K562 (cell line): Measurements from ENCODE around the gene UBAP2. TPM values are rescaled to one million over a fixed set of nuclear protein-coding genes. Genes with fewer than 3 reads are reported as not detected.

Experiments used
- ATAC-seq: fragments of 200-7000 bp; cut with Tn5 transposase; 3 replicates; pipeline ENCODE4 v1.9.1; 2020; ENCODE audit warnings: moderate library complexity
- BruUV-seq: library from RNA; stranded (reverse); fragments of 400-500 nt; replicated peaks from 2 replicates; lab custom pipeline; 2021; lab: Mats Ljungman, UMichigan
- CTCF ChIA-PET: fragments of 300-600 bp; formaldehyde crosslinking; extraction: SDS; loops from one replicate; lab custom pipeline; 2021; ENCODE audit warnings: low intra/inter-chr PET ratio; lab: Yijun Ruan, JAX
- POLR2A ChIA-PET: fragments of 300-600, 350-650 bp; sonication (Branson Sonifier 250); formaldehyde crosslinking; extraction: SDS; loops from one replicate; lab custom pipeline; 2021; ENCODE audit warnings: antibody characterized with exemption, inconsistent platforms; lab: Yijun Ruan, JAX
- DNase-seq, 4 experiments: peaks; one replicate each; pipeline versions ENCODE4 v3.0.0 to v3.0.0-alpha.2; 2011 to 2018; ENCODE audit warnings: low spot score in 3 of 4, mixed read lengths in 3 of 4; ENCODE audit errors: extremely low read depth in 1 of 4
- FAIRE-seq: peaks from 2 replicates; lab custom pipeline; 2011; peaks lifted over from hg19 to GRCh38; lab: Jason Lieb, UNC
- H2AFZ ChIP-seq: 2 replicates; pipeline ENCODE4 v1.6.0; 2011; ENCODE audit warnings: low read depth, low read length, control low read depth, inconsistent platforms
- H3K27ac ChIP-seq: fragments of 200-600 bp; 3 replicates; pipeline ENCODE4 v1.8.0; 2011; ENCODE audit warnings: low read depth, mild to moderate bottlenecking, control low read depth, inconsistent platforms, low read length, moderate library complexity, mixed read lengths; ENCODE audit errors: extremely low read depth
- H3K27me3 ChIP-seq, 2 experiments: fragments of 300-600 bp in 1 of 2; 2 replicates in 1 of 2; 3 replicates in 1 of 2; pipeline versions ENCODE4 v1.6.0 to v1.8.0; 2011; ENCODE audit warnings: inconsistent platforms in 2 of 2, low read length in 2 of 2, mild to moderate bottlenecking in 1 of 2, mixed read lengths in 1 of 2, moderate library complexity in 1 of 2; ENCODE audit not compliant: control insufficient read depth in 2 of 2, insufficient read depth in 2 of 2
- H3K36me3 ChIP-seq: fragments of 300-600 bp; 3 replicates; pipeline ENCODE4 v1.8.0; 2011; ENCODE audit warnings: mild to moderate bottlenecking, low read length, inconsistent platforms; ENCODE audit not compliant: control insufficient read depth, insufficient read depth
- H3K4me1 ChIP-seq, 2 experiments: fragments of 200-600 bp in 1 of 2; replicated peaks in 1 of 2; 2 replicates in 1 of 2; 3 replicates in 1 of 2; pipeline versions ENCODE4 v1.5.1 to v1.8.0; 2011; ENCODE audit warnings: inconsistent platforms in 2 of 2, low read length in 2 of 2, mild to moderate bottlenecking in 1 of 2, mixed read lengths in 1 of 2, moderate library complexity in 1 of 2; ENCODE audit not compliant: control insufficient read depth in 2 of 2, insufficient read depth in 2 of 2
- H3K4me2 ChIP-seq: 2 replicates; pipeline ENCODE4 v1.6.1; 2011; ENCODE audit warnings: low read length, control low read depth, inconsistent platforms, mixed read lengths; ENCODE audit not compliant: insufficient read depth
- H3K4me3 ChIP-seq: fragments of 200-600 bp; sonication (generic), shearing (Covaris generic); 2 replicates; pipeline ENCODE4 v1.5.1; 2016; ENCODE audit warnings: control low read depth, inconsistent platforms
- H3K79me2 ChIP-seq: fragments of 200-600 bp; 3 replicates; pipeline ENCODE4 v1.8.0; 2011; ENCODE audit warnings: low read length, inconsistent platforms; ENCODE audit not compliant: control insufficient read depth, insufficient read depth
- H3K9ac ChIP-seq, 2 experiments: 2 replicates each; pipeline versions ENCODE4 v1.6.0 to v1.6.1; 2011; ENCODE audit warnings: low read depth in 2 of 2, low read length in 2 of 2, control low read depth in 1 of 2, inconsistent platforms in 1 of 2, mild to moderate bottlenecking in 1 of 2, mixed read lengths in 1 of 2; ENCODE audit not compliant: insufficient read depth in 1 of 2
- H3K9me1 ChIP-seq: one replicate; pipeline ENCODE4 v1.6.0; 2011; ENCODE audit warnings: inconsistent platforms, mild to moderate bottlenecking, low read length, moderate library complexity; ENCODE audit not compliant: control insufficient read depth, insufficient read depth
- H3K9me3 ChIP-seq: replicated peaks from 2 replicates; pipeline ENCODE4 v1.5.1; 2011; ENCODE audit warnings: low read depth, low read length, inconsistent platforms; ENCODE audit not compliant: control insufficient read depth, insufficient read depth
- H4K20me1 ChIP-seq: replicated peaks from 2 replicates; pipeline ENCODE4 v1.6.1; 2011; ENCODE audit warnings: low read length, inconsistent platforms, mixed read lengths; ENCODE audit not compliant: control insufficient read depth, insufficient read depth
- CBFA2T2 ChIP-seq: fragments of 450-650 bp; conservative IDR thresholded peaks from 2 replicates; pipeline ENCODE4 v1.6.1; 2017; ENCODE audit warnings: mild to moderate bottlenecking
- CHD2 ChIP-seq: IDR thresholded peaks from 2 replicates; pipeline ENCODE4 v1.6.1; 2011; ENCODE audit warnings: low read depth, low read length
- ESRRB ChIP-seq: fragments of 250-450 bp; sonication (Bioruptor Pico); IDR thresholded peaks from 2 replicates; pipeline ENCODE4 v1.5.0; 2020; ENCODE audit warnings: mild to moderate bottlenecking, moderate library complexity, borderline replicate concordance
- GMEB1 ChIP-seq: fragments of 250-450 bp; sonication (Bioruptor Pico); IDR thresholded peaks from 2 replicates; pipeline ENCODE4 v1.4.0; 2020; ENCODE audit warnings: mild to moderate bottlenecking
- HNRNPLL ChIP-seq: fragments of 200-400 bp; formaldehyde crosslinking; IDR thresholded peaks from 2 replicates; pipeline ENCODE4 v1.6.1; 2017; ENCODE audit warnings: low read length, low read depth, mild to moderate bottlenecking; ENCODE audit not compliant: poor library complexity, severe bottlenecking
- SMAD4 ChIP-seq: fragments of 250-450 bp; sonication (Bioruptor Pico); conservative IDR thresholded peaks from 2 replicates; pipeline ENCODE4 v1.8.0; 2021; ENCODE audit warnings: inconsistent platforms, mild to moderate bottlenecking, moderate library complexity
- TAF15 ChIP-seq: fragments of 200-400 bp; formaldehyde crosslinking; IDR thresholded peaks from 2 replicates; pipeline ENCODE4 v1.6.1; 2017; ENCODE audit warnings: mild to moderate bottlenecking, low read depth, low read length, moderate library complexity
- ZBTB5 ChIP-seq: fragments of 450-650 bp; IDR thresholded peaks from 2 replicates; pipeline ENCODE4 v1.6.1; 2017; ENCODE audit warnings: antibody characterized with exemption
- WGBS: fragments of 100-300 bp; shearing (Covaris generic); methylation state at CpG from one replicate; pipeline ENCODE4 v1.1.6; 2016; ENCODE audit warnings: low coverage, mixed read lengths; ENCODE audit not compliant: insufficient coverage; ENCODE audit errors: missing lambda C conversion rate; 5-methylcytosine and 5-hydroxymethylcytosine counted together
- in situ Hi-C: fragments of 300-500 bp; cut with MboI; formaldehyde crosslinking; loops from 4 replicates; pipeline ENCODE4 v1.15.0; 2018; ENCODE audit warnings: inconsistent platforms, mixed read lengths
- intact Hi-C: fragments of 100-400 bp; cut with micrococcal nuclease; formaldehyde crosslinking; loops from 2 replicates; pipeline ENCODE4 v1.14.2; 2022
- polyA plus RNA-seq, 8 experiments: library from polyadenylated mRNA; depleted of rRNA in 4 of 8; stranded (reverse) in 5 of 8; unstranded in 3 of 8; fragments of >200 nt; fragmentation: Nextera tagmentation in 2 of 8; fragmentation: Illumina TruSeq in 1 of 8; extraction: Ambion mirVana in 2 of 8; extraction: Trizol in 1 of 8; gene quantifications; 2 replicates each; pipeline versions ENCODE4 v1.2.1 to v1.2.3, GENCODE V29; 2011 to 2014; ENCODE audit warnings: inconsistent platforms in 1 of 8, missing spikeins in 1 of 8
- total RNA-seq, 7 experiments: library from RNA; depleted of rRNA in 6 of 7; stranded (reverse); fragments of >200 nt in 6 of 7; fragmentation: Illumina TruSeq in 2 of 7; extraction: Trizol in 2 of 7; gene quantifications; 2 replicates each; pipeline versions ENCODE4 v1.2.1 to v1.2.3, GENCODE V29; 2011 to 2021; ENCODE audit warnings: low replicate concordance in 1 of 7
- TF ChIP-seq, protein P1 (sequence below), 2 experiments: fragments of 450-650 bp in 1 of 2; sonication (generic) in 1 of 2; formaldehyde crosslinking; conservative IDR thresholded peaks; 2 replicates each; pipeline versions ENCODE4 v1.4.0 to v1.8.1; 2020 to 2022; ENCODE audit warnings: mild to moderate bottlenecking in 1 of 2, missing genetic modification reagents in 1 of 2
- TF ChIP-seq, protein P2 (sequence below): sonication (generic); formaldehyde crosslinking; IDR thresholded peaks from 2 replicates; pipeline ENCODE4 v1.8.0; 2022; ENCODE audit warnings: mild to moderate bottlenecking, low read depth, missing genetic modification reagents
- TF ChIP-seq, protein P3 (sequence below): fragments of 450-650 bp; IDR thresholded peaks from 2 replicates; pipeline ENCODE4 v1.6.1; 2018; ENCODE audit warnings: mild to moderate bottlenecking, low read depth; ENCODE audit not compliant: partially characterized antibody

UBAP2 gene
- total and polyA plus RNA-seq, 9 of the 15 experiments (the other 6 are each of a cell fraction or from before 2014, with no cell fraction given): 8.7 to 47.9 (median 18.7) TPM

- no peak for TF ChIP-seq GMEB1 (CRISPR knock-in tag)
These were observed 22.1 kb upstream of the UBAP2 start (continued) for GRCh38 chr9:34070606-34071324.

- Histone ChIP-seq H3K9me1 (no peaks in the 10 kb centered on the region), H2AFZ (no peak overlapping the region), H3K79me2 (no peaks in the 10 kb centered on the region), H3K36me3 (no peaks in the 10 kb centered on the region), H3K9ac (no peak overlapping the region), H3K4me1 (peaks cover 2 to 7% of the 10 kb centered on the region in 2 experiments; a peak in 4 of 5 replicates), H4K20me1 (no peaks in the 10 kb centered on the region), H3K4me2 (no peak overlapping the region), H3K4me3 (no peak overlapping the region), H3K27ac (no peak overlapping the region), H3K9me3 (no peaks in the 10 kb centered on the region), H3K27me3 (no peaks in the 10 kb centered on the region)
- in situ Hi-C loops (no loop called here), intact Hi-C loops (loop anchor here (10.0 kb wide), 1 partner anchor 145 kb away; no protein-coding TSS in a partner anchor)
- BruUV-seq: no TSS peak
- WGBS: 32% methylated on average over 2 of the region's 6 CpGs
- no peak for ATAC-seq
- FAIRE-seq: no peak
- ChIA-PET POLR2A (no interaction called here), CTCF (no interaction called here)
- no peak for DNase-seq
- TF ChIP-seq CHD2 (no peak), SMAD4 (CRISPR knock-in tag) (no peak), HNRNPLL (no peak), TAF15 (no peak), CBFA2T2 (no peak), ESRRB (CRISPR knock-in tag) (no peak), ZBTB5 (no peak)
- TF ChIP-seq, protein P1, sequence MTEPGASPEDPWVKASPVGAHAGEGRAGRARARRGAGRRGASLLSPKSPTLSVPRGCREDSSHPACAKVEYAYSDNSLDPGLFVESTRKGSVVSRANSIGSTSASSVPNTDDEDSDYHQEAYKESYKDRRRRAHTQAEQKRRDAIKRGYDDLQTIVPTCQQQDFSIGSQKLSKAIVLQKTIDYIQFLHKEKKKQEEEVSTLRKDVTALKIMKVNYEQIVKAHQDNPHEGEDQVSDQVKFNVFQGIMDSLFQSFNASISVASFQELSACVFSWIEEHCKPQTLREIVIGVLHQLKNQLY (CRISPR knock-in tag; conservative IDR thresholded peaks at IDR 0.05): no peak
- TF ChIP-seq, protein P2, sequence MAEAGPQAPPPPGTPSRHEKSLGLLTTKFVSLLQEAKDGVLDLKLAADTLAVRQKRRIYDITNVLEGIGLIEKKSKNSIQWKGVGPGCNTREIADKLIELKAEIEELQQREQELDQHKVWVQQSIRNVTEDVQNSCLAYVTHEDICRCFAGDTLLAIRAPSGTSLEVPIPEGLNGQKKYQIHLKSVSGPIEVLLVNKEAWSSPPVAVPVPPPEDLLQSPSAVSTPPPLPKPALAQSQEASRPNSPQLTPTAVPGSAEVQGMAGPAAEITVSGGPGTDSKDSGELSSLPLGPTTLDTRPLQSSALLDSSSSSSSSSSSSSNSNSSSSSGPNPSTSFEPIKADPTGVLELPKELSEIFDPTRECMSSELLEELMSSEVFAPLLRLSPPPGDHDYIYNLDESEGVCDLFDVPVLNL (CRISPR knock-in tag): no peak
- TF ChIP-seq, protein P3, sequence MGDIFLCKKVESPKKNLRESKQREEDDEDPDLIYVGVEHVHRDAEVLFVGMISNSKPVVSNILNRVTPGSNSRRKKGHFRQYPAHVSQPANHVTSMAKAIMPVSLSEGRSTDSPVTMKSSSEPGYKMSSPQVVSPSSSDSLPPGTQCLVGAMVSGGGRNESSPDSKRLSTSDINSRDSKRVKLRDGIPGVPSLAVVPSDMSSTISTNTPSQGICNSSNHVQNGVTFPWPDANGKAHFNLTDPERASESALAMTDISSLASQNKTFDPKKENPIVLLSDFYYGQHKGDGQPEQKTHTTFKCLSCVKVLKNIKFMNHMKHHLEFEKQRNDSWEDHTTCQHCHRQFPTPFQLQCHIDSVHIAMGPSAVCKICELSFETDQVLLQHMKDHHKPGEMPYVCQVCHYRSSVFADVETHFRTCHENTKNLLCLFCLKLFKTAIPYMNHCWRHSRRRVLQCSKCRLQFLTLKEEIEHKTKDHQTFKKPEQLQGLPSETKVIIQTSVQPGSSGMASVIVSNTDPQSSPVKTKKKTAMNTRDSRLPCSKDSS: no peak
These were observed 21.1 kb upstream of the UBAP2 start for GRCh38 chr9:34069831-34070230.
